Occipital lobe (tissue), 2 donors: ENCODE results near the gene MBNL1. TPM values are rescaled to one million over a fixed set of nuclear protein-coding genes. Genes with fewer than 3 reads are reported as not detected.

Experiments
- DNase-seq: peaks from one replicate; lab custom pipeline; 2025; lab: John Stamatoyannopoulos, UW
- total RNA-seq: library from RNA; depleted of rRNA; stranded (reverse); fragments of >200 nt; gene quantifications from one replicate; pipeline ENCODE4 v1.2.3, GENCODE V29; 2014

Gene MBNL1
- total RNA-seq, 1 donor from 2014 or later: 68.5 TPM

GRCh38 chr3:152272771-152273242 lies 4.1 kb downstream of the MBNL1 start:
- no peak for DNase-seq

- no peak for DNase-seq
These were observed 8.0 kb downstream of the MBNL1 start for GRCh38 chr3:152276681-152277080.

- DNase-seq: no peak
These were observed 8.5 kb downstream of the MBNL1 start for GRCh38 chr3:152277198-152277597.

- DNase-seq: no peak
These were observed 10.2 kb downstream of the MBNL1 start for GRCh38 chr3:152278756-152279427.

- no peak for DNase-seq
These were observed 10.8 kb downstream of the MBNL1 start for GRCh38 chr3:152279479-152279878.

- DNase-seq: no peak
These were observed 11.8 kb downstream of the MBNL1 start for GRCh38 chr3:152280539-152280938.

GRCh38 chr3:152281133-152281713 lies 12.5 kb downstream of the MBNL1 start:
- DNase-seq: no peak

GRCh38 chr3:152282813-152283212 lies 14.1 kb downstream of the MBNL1 start:
- DNase-seq: no peak

- DNase-seq: no peak
These were observed 15.0 kb downstream of the MBNL1 start for GRCh38 chr3:152283492-152284381.

- DNase-seq: no peak
These were observed 16.2 kb downstream of the MBNL1 start for GRCh38 chr3:152284906-152285305.

- no peak for DNase-seq
These were observed 16.8 kb downstream of the MBNL1 start for GRCh38 chr3:152285509-152285908.

- no peak for DNase-seq
These were observed 19.3 kb downstream of the MBNL1 start for GRCh38 chr3:152287898-152288576.

GRCh38 chr3:152288681-152289080 lies 20.0 kb downstream of the MBNL1 start:
- no peak for DNase-seq

GRCh38 chr3:152289708-152290107 lies 21.0 kb downstream of the MBNL1 start:
- DNase-seq: no peak

- DNase-seq: no peak
These were observed 21.6 kb downstream of the MBNL1 start for GRCh38 chr3:152290374-152290773.

- no peak for DNase-seq
These were observed 22.5 kb downstream of the MBNL1 start for GRCh38 chr3:152291238-152291637.

GRCh38 chr3:152291649-152292066 lies 22.9 kb downstream of the MBNL1 start:
- DNase-seq: no peak

- no peak for DNase-seq
These were observed 23.6 kb downstream of the MBNL1 start for GRCh38 chr3:152292366-152292765.

- no peak for DNase-seq
These were observed 24.7 kb downstream of the MBNL1 start for GRCh38 chr3:152293347-152294006.

- no peak for DNase-seq
These were observed 26.6 kb downstream of the MBNL1 start for GRCh38 chr3:152295344-152295743.

GRCh38 chr3:152295806-152296205 lies 27.1 kb downstream of the MBNL1 start:
- no peak for DNase-seq
